ENCODE results near the gene SLC9A9.
"Not testable (repeated sequence)": the region's sequence is repeated elsewhere in the genome, so short reads cannot be mapped to it uniquely, and the experiment has no call there.

The SLC9A9 gene

DNA sequence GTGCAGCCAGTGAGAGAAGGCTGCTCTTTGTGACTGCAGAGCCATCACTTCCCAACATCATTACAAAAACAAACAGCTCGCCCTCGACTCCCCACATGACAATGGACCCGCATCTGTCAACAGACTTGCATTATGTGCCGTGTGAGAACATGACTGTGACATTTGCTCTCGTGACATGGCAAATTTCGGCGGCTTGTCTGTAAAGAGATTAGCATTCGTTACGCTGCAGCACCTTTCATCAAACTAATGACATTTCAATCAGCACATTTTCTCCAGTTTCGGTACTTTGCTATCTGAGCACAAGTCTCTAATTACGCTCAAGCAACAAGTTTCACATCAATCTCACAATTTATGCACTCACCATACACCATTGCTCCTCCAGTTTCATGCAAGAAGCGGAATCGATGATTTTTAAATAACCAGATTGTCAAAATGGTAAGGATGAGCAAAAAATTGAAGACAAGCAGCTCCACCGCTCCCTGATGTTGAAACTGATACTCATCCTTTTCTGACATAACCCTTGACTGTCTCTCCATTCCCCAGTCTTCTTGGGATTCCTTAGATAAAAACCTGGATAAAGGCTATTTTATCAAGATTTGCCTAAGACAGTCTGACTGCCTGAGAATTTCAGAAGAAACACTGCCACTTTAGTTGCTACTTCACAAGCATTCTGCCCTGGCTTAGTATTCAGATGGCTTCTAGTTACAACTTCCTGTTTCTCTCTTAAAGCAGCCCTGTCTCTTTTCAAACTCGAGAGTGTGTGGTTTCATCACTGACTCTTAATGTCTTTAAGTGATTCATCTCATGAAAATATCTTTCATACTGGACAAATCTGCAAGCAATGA lies at the start of gene SLC9A9:
SLC9A9 (minus strand) TSS at position 682 of the 845 bp plus-strand sequence; CDS start at position 536, 146 bp downstream.
- DNase-seq: peak; percentile 6

DNA sequence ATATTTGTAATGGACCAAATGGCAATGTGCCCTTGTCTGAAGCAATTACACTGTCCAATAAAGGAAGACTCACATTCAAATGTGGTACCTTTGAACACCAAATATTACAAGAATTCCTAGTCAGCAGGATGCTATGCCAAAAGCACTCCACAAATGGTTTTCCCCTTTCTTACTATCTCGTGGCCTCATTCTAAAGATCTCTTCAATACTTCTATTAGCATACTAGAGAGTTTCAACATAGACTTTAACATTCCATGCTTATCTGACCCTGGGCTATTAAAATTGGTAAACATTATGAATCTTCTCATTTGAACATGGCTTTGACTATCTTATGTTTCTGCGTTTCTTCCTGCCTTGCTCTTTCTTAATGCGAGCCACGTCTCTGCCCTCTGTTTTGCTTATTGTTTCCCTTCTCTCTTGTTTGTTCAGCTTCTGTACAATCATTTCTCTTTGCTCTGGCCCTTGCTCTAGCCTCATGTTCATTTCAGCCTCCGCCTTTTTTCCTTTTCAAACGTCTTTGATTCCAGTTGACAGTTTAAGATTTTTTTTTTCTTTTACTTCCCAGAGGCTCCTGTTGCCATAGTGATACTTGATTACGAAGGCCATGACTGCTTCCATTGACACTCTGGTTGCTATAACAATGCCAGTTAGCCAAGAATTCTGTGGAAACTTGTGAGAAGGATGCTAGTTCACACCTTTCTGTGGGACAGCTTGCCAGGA lies 49.5 kb upstream of the SLC9A9 start:
- DNase-seq: peak; percentile 28

DNA sequence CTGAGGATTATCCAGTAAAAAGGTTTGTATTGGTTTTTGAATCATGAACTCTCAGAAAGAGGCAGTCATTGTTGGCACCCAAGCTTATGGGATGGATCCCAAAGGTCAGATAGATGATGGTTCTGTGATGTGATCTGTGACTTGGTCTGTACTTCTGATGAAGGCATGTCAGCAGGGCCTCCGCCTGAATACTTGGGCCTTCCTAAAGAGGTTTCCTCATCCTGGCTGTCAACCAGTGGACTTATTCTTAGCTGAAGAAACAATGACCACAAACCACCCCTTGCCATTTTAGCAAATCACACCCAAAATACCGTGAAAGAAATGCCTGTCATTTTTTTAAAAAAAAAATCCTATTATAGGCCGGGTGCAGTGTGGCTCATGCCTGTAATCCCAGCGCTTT lies 48.2 kb upstream of the SLC9A9 start:
- DNase-seq: no peak

DNA sequence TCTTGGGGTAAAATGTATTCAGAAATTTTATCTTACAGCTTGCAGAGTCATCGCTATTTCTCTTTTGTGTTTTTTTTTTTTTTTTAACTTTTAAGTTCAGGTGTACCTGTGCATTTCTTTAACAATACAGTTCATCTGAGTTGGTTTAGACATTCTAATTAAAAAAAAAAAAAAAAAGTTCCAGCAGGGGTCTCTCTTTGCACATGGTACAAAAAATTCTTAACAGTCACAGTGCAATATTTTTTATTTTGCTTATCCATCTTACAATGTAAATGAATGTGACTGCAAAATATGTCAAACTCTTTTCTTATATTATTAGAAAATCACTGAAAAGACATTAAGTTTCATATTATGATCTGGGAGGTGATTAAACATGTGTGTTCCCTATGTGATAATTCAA lies 47.5 kb upstream of the SLC9A9 start:
- DNase-seq: peak; percentile 13

DNA sequence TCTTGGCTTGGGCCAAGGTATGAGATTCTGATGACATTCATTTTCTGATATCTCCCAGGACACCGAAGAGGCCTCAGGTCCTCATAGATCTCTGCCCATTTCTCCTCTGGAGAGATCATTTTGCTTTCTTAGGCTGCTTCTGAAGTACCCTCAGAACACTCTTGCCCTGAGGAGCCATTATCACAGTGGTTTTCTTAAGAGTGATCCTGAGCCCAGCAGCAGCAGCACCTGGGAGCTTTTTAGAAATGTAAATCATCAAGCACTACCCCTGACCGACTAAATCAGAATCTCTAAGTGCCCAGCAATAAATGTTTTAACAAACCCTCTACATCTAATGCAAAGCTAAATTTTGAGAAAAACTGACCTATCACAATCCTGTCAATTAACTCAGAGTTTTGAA lies 40.6 kb upstream of the SLC9A9 start:
- DNase-seq: no peak

DNA sequence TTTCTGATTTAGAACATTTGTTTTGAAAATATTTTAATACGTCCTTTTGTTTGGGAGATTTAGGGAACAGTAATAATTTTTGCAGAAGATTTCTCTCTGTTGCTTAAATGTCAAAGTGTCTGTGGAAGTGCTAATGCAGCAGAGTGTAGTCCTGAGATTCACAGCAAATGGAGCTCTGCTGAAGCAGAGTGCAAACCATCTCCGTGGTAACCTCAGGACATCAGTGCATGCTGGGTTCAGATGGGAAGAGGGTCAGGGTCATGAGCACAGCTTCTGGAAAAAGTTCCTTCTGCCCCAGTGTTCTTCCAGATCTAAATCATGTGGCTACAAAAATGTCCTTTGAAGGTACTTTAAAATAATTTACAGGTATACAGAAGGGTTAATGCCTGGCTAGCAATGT lies 39.9 kb upstream of the SLC9A9 start:
- DNase-seq: no peak

DNA sequence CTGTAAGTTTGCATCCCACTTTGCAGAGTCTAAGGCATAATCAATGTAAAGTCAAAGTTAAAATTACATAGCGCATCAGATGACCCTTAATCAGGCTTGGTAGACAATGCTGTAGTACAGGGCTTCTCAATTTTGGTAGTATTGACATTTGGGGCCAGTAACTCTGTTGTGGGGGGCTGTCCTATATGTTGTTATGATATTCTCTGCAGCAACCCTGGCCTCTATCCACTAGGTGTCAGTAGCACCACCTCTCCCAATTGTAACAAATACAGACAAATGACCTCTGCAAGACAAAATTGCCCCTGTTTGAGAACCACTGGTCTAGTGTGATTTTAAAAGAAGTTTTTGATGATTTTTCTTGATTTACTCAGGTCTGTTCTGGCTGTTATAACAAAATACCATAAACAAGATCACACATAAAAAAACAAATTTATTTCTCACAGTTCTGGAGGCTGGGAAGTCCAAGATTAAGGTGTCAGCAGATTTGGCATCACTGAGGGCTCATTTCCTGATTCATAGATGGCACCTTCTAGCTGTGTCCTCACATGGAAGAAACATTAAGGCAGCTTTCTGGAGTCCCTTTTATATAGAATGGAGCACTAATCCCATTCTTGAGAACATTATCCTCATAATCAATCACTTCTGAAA lies 37.6 kb upstream of the SLC9A9 start:
- DNase-seq: peak; percentile 29

DNA sequence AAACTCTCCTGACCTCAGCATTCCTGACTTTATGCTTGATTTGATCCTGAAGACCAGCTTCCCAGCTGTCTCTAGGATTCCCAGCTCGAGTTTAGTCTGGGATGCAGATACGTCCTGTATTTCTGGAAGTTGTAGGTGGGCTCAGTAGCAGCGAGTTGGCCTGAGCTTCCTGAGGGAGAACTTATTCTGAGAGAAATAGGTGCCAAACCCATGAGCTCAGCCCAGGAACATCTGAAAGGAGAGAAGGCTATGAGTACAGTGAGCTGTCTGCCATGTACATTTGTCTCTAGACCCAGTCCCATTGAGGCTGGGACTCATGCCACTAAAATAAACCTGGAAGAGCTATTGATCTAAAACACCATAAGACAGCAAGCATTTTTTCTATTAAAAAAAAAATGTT lies 36.6 kb upstream of the SLC9A9 start:
- DNase-seq: no peak

DNA sequence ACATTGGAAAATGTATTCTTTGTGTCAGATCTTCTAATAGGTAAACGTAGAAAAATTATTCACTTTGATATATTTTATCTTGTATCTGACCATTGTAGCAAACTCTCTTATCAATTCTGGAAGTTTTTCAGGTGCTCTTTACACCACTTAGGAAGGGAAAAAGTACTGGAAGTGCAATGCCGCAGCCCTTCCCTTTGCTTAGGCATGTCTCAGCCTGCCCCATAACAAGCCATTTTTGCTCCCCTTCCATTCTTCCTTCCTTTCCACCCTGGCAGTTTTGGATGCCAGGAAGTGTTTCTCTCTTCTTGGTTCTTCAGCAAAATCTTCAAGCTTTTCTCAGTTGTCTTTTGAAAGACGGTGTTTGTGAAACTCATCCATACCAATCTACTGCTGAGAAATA lies 34.9 kb upstream of the SLC9A9 start:
- DNase-seq: no peak

DNA sequence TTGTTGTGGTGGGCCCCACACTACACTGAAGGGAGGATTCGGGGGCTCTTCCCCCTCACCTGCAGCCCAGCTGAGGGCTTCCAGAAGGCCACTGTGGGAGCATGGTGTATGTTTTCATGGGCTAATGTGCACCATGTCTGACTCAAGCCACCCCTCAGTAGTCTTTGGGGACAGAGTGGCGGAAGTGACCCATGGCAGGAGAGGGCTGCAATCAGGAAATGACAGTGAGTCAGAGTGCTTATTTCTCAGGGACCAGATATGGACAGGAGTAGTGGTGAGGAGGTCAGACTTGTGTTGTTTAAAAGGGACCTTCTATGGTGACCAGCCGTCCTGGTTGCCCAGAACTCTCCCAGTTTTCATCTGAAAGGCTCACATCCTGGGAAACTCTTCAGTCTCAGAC lies 32.8 kb upstream of the SLC9A9 start:
- DNase-seq: no peak

DNA sequence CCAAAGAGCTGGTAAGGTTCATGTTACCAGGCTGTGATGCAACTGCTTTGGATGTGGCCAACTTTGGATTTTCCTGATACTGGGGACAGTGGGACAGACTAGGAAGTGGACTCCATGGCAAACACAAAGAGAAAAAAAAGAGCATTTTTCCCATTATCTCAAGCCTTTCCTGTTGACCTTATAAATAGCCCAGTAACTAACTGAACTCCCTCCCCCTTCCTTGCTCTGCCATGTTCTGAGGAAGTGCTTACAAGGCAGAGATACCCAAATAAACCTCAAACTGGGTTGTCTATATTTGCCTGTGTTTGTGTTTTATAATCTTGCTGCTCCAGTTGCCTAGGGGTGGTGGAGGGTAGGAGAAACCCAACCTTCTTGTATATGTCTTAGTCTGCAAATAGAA lies 27.3 kb upstream of the SLC9A9 start:
- DNase-seq: no peak

DNA sequence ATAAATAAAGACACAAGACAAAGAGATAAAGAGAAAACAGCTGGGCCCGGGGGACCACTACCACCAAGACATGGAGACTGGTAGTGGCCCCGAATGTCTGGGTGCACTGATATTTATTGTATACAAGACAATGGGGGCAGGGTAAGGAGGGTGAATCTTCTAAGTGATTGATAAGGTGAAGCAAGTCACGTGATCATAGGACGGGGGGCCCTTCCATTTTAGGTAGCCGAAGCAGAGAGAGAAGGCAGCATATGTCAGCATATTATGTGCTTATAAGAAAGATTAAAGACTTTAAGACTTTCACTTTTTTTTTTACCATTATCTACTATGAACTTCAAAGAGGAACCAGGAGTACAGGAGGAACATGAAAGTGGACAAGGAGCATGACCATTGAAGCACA lies 25.3 kb upstream of the SLC9A9 start:
- DNase-seq: not testable (repeated sequence)

DNA sequence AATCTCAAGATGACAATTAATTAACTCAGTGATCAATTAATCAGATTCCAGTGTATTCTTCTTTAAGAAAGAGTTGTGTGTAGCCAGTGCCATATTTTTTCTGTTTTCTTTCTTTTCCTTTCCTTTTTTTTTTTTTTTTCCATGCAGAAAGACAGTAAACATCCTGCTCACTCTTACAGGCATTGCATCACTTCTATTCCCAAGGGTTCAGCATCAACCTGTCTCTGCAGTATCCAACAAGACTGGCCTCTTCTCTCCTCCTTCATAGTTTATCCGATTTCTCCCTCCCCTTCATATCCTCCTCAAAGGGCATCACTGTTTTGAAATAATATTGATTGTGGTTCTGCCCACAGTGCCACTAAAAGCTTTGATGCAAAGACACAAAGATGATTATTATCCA lies 17.0 kb upstream of the SLC9A9 start:
- no peak for DNase-seq

DNA sequence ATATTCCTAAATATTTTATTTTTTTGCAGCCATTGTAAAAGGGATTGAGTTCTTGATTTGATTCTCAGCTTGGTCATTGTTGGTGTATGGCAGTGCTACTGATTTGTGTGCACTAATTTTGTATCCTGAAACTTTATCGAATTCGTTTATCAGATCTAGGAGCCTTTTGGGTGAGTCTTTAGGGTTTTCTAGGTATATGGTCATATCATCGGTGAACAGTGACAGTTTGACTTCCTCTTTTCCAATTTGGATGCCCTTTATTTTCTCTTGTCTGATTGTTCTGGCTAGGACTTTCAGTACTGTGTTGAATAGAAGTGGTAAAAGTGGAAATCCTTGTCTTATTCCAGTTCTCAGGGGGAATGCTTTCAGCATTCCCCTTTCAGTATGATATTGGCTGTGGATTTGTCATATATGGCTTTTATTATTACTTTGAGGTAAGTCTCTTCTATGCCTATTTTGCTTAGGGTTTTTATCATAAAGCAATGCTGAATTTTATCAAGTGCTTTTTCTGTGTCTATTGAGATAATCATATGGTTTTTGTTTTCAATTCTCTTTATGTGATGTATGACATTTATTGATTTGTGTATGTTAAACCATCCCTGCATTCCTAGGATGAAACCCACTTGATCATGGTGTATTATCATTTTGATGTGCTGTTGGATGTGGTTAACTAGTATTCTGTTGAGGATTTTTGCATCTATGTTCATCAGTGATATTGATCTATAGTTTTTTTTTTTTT lies 11.4 kb upstream of the SLC9A9 start:
- DNase-seq: no peak

DNA sequence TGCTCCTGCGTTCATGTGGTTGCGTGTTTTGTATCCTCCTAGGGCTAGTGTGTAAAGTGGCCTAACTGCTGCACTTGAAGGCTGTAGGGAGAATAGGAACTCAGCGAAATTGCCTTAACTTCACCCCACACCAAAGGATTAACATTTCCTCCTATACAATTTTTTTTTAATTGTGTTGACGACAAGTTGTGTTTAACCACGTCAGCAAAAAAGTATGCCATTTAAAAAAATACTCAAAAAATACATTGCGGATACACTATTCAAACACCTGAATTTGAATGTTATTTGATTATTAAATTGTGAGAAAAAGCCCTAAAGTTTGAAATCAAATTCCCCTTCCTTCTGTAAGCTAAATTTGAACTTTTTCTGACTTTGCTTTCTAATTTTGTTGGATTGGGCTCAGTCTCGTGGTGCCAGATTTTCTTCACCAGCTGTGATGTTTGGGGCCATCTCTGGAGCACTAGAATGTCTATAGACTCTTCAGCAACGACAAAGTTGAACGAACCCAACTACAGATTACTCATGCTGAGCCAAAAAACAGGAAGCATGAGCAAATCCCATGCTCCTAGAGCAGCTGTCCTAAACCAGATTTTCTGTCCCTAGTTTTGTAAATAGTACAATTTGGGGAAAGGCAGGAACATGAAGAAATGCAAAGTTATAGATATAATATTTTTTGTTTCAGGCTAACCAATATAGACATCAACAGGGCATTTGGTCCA lies 8.1 kb upstream of the SLC9A9 start:
- DNase-seq: no peak

DNA sequence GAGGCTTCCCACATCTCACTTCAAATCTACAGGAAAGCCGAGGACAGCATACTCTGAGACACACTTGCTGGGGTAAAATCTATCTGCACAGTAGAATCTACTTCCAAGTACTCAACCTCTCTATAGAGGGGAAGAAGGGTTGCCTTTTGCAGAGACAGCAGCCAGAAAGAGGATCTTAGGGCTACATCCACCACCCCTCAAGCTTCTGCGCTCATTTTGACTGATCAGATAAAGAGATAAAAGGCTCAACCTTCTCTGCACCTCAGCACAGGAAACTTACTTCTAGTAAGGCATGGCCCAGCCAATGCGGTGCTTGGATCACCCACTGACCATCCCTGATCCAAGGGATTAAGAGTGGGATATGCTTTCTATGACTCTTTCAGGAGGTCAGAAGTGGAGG lies 6.9 kb upstream of the SLC9A9 start:
- DNase-seq: no peak

DNA sequence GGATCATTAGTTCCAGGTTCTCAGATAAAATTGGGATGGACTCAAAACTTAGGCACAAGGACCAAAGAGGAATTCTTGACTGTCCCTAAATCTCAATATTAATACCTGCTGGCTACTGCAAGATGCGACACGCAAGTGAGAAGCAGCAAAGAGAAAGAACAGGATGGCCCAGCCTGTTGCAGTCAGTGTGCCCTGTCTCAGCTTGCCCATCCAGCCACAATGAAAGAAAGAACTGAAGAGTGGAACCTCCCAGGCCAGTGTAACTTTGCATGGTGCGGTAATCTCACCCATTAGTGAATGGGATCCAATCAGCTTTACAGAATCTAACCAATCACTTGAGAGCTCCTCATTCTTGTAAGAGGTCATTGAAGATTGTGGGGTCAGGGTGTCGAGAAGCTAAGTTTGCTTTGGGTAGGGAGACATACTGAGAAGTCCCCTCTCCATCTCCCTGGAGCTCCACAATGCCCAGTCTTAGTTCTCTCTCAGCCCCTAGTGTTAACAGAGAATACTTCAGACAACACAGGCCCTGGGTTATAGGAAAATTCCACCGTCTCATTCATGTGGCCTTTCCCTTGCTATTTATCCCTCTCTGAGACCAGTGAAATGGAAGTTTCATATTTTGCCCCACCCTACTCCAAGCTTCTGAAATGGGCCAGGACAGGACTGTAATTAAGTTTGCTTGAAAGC lies 3.2 kb upstream of the SLC9A9 start:
- no peak for DNase-seq

DNA sequence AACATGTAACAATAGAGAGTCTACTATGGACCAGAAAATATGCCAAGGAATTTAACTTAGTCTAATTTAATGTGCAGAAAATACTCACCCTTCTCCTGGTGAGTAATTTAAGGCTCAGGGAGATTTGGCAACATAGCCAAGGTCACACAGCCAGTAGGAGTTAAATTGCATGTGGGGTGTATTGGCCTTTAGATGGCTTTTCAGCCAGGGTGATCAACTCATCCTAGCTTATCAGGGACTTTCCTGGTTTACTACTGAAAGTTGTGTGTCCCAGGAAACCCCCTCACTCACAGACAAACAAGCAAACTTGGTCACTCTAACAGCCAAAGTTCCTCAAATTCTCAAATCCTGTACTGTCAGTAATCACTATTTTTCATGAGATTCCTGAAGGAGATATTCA lies 2.6 kb upstream of the SLC9A9 start:
- DNase-seq: no peak

DNA sequence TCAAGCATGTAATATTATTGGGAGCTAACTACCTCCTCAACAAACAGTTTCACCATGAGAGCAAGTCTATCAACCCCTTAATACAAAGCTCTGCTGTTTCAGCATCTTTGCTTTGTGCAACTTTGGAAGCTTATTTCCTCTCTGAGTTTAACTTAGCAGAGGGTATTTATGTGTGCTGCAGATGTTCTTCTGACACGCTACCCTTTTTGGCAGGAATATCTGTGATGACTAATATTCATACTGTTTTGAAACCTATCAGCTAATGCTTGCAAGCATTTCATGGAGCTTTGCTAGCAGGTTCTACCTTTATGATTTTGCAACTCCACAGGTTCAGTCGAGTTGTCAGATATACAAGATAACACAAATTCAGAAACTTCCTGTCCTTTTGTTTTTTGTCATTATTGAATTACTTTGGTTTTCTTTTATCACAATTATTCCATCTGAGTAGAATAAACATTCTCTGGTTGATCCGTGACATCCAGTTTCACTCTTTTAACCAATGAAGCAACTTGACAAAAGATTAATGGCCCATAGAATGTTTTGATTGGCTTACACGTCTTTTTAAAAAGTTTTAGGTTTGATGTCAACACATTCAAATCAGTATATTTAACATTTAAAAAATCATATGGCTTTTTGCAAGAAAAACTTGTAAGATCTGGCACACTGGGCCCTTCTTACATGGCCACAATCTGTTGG lies 1.7 kb upstream of the SLC9A9 start:
- DNase-seq: no peak

DNA sequence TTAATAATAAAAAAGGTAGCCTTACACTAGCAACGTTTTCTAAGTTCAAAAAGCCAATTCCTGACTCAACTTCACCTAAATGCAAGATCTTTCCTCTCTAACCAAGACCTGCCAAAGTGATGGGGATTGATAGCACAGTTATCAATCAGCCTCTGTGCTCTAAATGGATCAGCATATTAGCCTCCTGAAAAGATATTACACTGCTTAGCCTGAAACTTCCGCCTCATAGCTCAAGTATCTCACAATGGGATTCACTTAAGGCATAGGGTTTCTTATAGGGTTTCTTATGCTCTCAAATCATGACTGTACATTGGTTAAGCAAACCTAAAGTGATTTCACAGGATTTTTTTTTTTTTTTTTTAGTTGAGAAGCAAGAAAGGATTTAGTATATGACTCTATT lies 436 bp upstream of the SLC9A9 start:
- no peak for DNase-seq

DNA sequence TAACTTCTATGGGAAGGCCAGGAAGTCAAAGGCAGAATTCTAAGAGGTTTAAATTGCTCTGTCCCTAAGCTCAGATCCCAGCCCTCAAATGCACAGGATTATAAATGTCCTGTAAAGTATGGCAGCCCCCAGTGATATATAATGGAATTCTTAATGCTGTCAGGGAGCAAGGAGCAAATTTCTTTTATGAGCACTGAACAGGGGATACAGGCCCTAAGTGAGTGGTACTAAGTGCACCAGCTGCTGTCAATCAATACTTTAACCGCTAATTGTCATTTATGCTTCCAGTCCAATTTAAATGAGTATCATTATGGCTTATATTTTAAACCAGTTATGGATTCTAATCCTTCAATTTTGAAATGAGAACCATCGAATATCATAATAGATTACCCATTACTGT lies 4.7 kb downstream of the SLC9A9 start:
- DNase-seq: no peak
